ENCODE measurements around the gene RGL1. TPM values are rescaled to one million over a fixed set of nuclear protein-coding genes. Genes with fewer than 3 reads are reported as not detected.

RGL1 gene
- total RNA-seq, 1 donor, result 33.2 TPM

DNA sequence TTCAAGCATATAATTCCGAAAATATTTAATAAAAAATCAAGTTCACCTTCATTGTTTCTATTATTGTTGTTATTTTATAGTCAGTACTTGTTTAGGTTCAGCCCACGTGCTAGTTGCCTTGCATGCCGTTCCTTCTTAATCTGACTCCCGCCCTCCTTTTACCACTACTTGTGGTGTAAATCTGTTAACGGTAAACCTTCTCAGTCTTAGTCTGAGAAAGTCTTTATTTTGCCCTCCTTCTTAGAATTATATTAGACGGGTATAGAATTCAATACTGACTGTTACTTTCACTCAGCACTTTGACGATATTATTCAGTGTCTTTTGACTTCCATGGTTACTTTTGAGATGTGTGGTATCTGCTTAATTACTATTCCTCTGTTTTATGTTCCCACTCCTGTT is 104.8 kb downstream of the RGL1 start:
- H3K4me3 ChIP-seq (ENCODE audit: low read depth, low read length), result no peak overlapping the region
- DNase-seq (ENCODE audit: low read depth), result no peak
- TF ChIP-seq, protein P1, sequence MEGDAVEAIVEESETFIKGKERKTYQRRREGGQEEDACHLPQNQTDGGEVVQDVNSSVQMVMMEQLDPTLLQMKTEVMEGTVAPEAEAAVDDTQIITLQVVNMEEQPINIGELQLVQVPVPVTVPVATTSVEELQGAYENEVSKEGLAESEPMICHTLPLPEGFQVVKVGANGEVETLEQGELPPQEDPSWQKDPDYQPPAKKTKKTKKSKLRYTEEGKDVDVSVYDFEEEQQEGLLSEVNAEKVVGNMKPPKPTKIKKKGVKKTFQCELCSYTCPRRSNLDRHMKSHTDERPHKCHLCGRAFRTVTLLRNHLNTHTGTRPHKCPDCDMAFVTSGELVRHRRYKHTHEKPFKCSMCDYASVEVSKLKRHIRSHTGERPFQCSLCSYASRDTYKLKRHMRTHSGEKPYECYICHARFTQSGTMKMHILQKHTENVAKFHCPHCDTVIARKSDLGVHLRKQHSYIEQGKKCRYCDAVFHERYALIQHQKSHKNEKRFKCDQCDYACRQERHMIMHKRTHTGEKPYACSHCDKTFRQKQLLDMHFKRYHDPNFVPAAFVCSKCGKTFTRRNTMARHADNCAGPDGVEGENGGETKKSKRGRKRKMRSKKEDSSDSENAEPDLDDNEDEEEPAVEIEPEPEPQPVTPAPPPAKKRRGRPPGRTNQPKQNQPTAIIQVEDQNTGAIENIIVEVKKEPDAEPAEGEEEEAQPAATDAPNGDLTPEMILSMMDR (IDR thresholded peaks at IDR 0.05; ENCODE audit: insufficient read depth, low read depth, low read length), result no peak

DNA sequence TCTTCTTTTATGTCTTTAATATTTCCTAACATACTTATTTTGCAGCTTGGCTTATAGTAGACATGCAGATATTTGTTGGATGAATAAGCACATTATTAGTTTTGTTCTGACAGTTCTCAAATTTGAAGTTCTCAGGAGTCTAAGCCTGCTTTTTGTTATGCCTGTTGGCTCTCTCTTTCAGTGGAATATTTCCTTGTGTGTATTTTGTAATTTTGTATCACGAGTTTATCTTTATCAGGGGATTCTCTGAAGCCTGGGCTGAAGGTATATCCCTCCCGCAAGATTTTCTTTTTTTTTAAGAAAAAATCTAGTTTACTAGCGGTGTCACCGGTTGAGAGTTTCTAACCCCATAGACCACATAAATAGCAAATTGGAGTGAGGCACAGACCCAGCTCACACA is 105.9 kb downstream of the RGL1 start:
- DNase-seq (ENCODE audit: low read depth), result no peak
- no peak overlapping the region for H3K4me3 ChIP-seq (ENCODE audit: low read depth, low read length)
- TF ChIP-seq, protein P1 (IDR thresholded peaks at IDR 0.05; ENCODE audit: insufficient read depth, low read depth, low read length), result no peak

DNA sequence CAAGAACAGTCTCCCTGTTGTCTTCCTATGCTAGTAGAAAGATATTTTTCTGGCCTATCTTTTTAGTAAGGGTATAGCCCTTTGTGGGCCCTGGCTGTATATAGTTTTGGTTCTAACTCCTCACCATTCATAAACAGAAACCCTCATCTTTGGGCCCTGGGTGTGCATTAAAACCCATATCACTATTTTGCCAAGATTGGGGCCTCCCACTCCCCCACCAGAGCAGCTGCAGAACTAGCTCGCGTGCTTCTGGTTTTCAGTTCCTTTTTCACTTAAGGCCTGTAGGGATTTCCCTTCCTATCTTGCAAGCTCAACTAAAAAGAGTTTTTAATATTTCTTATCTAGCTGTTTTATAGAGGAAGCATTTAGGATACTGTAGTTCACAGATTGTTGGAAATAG is 106.4 kb downstream of the RGL1 start:
- DNase-seq (ENCODE audit: low read depth), result no peak
- H3K4me3 ChIP-seq (ENCODE audit: low read depth, low read length), result no peak overlapping the region
- TF ChIP-seq, protein P1 (IDR thresholded peaks at IDR 0.05; ENCODE audit: insufficient read depth, low read depth, low read length), result no peak

DNA sequence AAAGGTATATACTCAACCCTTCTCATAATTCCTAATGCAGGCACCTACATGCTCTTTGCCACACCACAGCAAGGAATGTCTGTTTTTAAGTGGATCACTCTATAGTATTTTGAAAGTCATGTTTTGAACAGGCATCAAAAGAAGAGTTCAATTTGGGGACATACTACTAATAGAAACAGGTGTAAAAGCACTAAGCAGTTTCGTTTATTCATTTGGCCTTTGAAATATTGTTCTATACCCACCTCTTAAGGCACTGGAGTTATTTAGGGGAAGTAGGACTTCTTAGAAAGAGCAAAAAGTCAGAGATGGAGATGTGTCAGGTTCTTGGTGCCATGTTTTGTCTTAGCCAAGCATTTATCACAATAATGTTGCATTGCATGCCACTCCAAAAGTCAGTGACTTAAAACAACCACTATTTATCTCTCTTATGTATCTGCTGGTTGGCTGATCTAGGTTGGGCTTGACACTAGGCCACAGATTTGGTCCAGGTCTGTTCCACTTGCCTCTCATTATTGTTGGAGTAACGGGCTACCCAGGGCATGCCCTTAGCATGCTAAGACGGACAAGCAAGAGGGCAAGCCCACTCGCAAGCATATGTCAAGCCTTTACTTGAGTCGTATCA is 107.5 kb downstream of the RGL1 start:
- TF ChIP-seq, protein P1 (IDR thresholded peaks at IDR 0.05; ENCODE audit: insufficient read depth, low read depth, low read length), result no peak
- no peak overlapping the region for H3K4me3 ChIP-seq (ENCODE audit: low read depth, low read length)

DNA sequence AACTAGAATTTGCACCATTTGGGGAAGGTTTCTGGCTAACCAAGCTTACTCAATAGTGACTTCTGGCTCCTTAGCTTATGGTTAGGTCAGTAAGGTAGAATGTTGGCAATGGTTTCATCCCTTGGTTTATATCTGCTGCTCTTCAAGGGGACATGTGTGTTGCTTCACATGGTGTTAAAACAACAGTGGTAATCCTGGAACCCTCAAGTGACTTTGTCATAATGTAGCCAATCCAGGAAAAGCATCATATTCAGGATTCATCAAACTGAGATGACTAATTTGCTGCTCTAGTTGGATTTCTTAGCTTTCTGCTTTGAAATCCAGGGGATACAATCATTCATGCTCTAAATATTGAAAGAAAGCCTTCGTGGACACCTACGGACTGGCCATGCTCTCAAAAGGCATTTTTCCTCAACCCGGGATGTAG is 108.7 kb downstream of the RGL1 start:
- H3K4me3 ChIP-seq (ENCODE audit: low read depth, low read length), result no peak overlapping the region
- TF ChIP-seq, protein P1 (IDR thresholded peaks at IDR 0.05; ENCODE audit: insufficient read depth, low read depth, low read length), result no peak
- DNase-seq (ENCODE audit: low read depth), result no peak

More for the DNA sequence above, 107.5 kb downstream of the RGL1 start:
- no peak for DNase-seq (ENCODE audit: low read depth)

DNA sequence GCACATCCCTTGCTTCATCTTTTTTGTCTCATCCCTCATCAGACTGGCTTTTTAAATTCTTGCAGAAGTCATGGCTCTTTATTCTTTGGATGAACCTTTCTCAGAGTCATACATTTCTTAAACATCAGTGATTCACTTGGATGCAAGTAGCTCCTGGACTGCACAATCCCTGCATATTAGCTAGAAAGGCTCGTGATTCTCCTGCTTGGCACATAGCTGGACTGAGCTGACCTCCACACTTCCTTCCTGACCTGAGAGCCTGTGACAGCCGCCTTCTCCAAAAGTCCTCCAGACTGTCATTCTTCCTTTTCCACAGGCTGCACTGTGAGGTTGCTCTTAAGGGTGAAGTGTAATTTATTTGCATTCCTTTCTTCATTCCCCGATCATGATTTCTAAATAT is 109.4 kb downstream of the RGL1 start:
- no peak overlapping the region for H3K4me3 ChIP-seq (ENCODE audit: low read depth, low read length)
- TF ChIP-seq, protein P1 (IDR thresholded peaks at IDR 0.05; ENCODE audit: insufficient read depth, low read depth, low read length), result no peak
- peak; percentile 32 for DNase-seq (ENCODE audit: low read depth)

DNA sequence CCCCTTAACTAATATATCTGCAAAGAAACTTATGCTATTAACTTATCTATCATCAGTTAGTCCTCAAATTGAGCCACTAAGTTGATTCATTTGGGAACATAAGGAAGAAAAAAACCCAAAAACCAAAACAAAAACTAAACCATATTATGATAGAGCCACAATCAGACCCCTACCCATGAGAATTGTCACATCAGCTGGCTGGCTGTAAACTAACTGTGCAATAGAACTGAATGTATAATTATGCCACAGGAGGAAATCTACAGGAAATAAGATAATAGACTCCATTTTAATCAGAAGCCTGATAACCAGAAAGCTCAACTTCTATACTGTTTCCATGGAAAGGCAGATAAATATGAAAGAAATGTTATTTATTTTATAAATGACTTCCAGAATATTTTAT is 110.0 kb downstream of the RGL1 start:
- TF ChIP-seq, protein P1 (IDR thresholded peaks at IDR 0.05; ENCODE audit: insufficient read depth, low read depth, low read length), result no peak
- DNase-seq (ENCODE audit: low read depth), result no peak
- no peak overlapping the region for H3K4me3 ChIP-seq (ENCODE audit: low read depth, low read length)

Measured in fibroblast of villous mesenchyme (primary cell).